NCI-H1417 (cell line): Measurements from ENCODE around the gene UBAC2.
A peak's percentile ranks its signal among the peaks of the same experiment; 100 is the strongest.
"Not testable (repeated sequence)": the region's sequence is repeated elsewhere in the genome, so short reads cannot be mapped to it uniquely, and the experiment has no call there.

Experiments used
- DNase-seq, 3 experiments: peaks; one replicate each; lab custom pipeline; 2025; lab: John Stamatoyannopoulos, UW

The UBAC2 gene

GRCh38 chr13:99378985-99379733 is 178.5 kb downstream of the UBAC2 start:
- DNase-seq, result no peak

- DNase-seq, result peak in 1 of 3 experiments; percentile 89
Observed at GRCh38 chr13:99379856-99380801, 179.5 kb downstream of the UBAC2 start.

GRCh38 chr13:99380921-99381645 is 180.4 kb downstream of the UBAC2 start:
- peak in 1 of 3 experiments; percentile 38 for DNase-seq

GRCh38 chr13:99381766-99382165 is 181.1 kb downstream of the UBAC2 start:
- no peak for DNase-seq

- no peak for DNase-seq
Observed at GRCh38 chr13:99382428-99383133, 181.9 kb downstream of the UBAC2 start.

GRCh38 chr13:99383511-99383921 is 182.9 kb downstream of the UBAC2 start:
- DNase-seq, result no peak

GRCh38 chr13:99383946-99384345 is 183.3 kb downstream of the UBAC2 start:
- DNase-seq, result no peak

GRCh38 chr13:99384468-99384867 is 183.8 kb downstream of the UBAC2 start:
- no peak for DNase-seq

GRCh38 chr13:99385161-99385560 is 184.5 kb downstream of the UBAC2 start:
- no peak for DNase-seq

- no peak for DNase-seq
Observed at GRCh38 chr13:99385940-99386339, 185.3 kb downstream of the UBAC2 start.

- DNase-seq, result peak in 2 of 3 experiments; percentile 14 to 88
Observed at GRCh38 chr13:99386495-99386894, 185.8 kb downstream of the UBAC2 start.

- DNase-seq, result peak in 2 of 3 experiments; percentile 13 to 61
Observed at GRCh38 chr13:99386911-99387788, 186.5 kb downstream of the UBAC2 start.

GRCh38 chr13:99388334-99388923 is 187.8 kb downstream of the UBAC2 start:
- DNase-seq, result no peak

- not testable (repeated sequence) for DNase-seq
Observed at GRCh38 chr13:99389094-99389493, 188.4 kb downstream of the UBAC2 start.

GRCh38 chr13:99389520-99390304 is 189.1 kb downstream of the UBAC2 start:
- no peak for DNase-seq

- no peak for DNase-seq
Observed at GRCh38 chr13:99390601-99391000, 189.9 kb downstream of the UBAC2 start.

GRCh38 chr13:99391781-99392469 is 191.3 kb downstream of the UBAC2 start:
- no peak for DNase-seq

GRCh38 chr13:99392470-99393135 is 191.9 kb downstream of the UBAC2 start:
- no peak for DNase-seq
